ENCODE measurements around the gene NFAM1.

NFAM1 gene

GRCh38 chr22:42333544-42333943 is 98.7 kb downstream of the NFAM1 start (continued):
- TF ChIP-seq ZNF112 (tag by site-specific recombination; IDR thresholded peaks at IDR 0.05) (no peak), PRDM4 (tag by site-specific recombination; IDR thresholded peaks at IDR 0.05) (no peak), ZNF366 (tag by site-specific recombination; conservative IDR thresholded peaks at IDR 0.05) (no peak), ZNF423 (tag by site-specific recombination; IDR thresholded peaks at IDR 0.05) (no peak), OVOL3 (tag by site-specific recombination; IDR thresholded peaks at IDR 0.05) (no peak), KLF16 (tag by site-specific recombination; IDR thresholded peaks at IDR 0.05) (no peak)

- POLR2A ChIA-PET = no interaction called here
- TF ChIP-seq OVOL3 (tag by site-specific recombination; IDR thresholded peaks at IDR 0.05) (no peak), ZNF623 (tag by site-specific recombination; IDR thresholded peaks at IDR 0.05) (peak; percentile 98)
- H3K9me3 ChIP-seq (ENCODE audit: control insufficient read depth, insufficient read depth, low read depth, low read length) = no peaks in the 10 kb centered on the region
- no peaks in the 10 kb centered on the region for H3K36me3 ChIP-seq (ENCODE audit: control insufficient read depth in 2 of 2, insufficient read depth in 1 of 2, low read length in 2 of 2)
- H3K4me1 ChIP-seq (ENCODE audit: control insufficient read depth, insufficient read depth, low read length) = no peaks in the 10 kb centered on the region
- H3K27ac ChIP-seq (ENCODE audit: extremely low read depth, low read depth, low read length) = no peak overlapping the region
- CTCF ChIA-PET = no interaction called here
- no peak overlapping the region for H3K4me3 ChIP-seq (ENCODE audit: low read depth, low read length)
Observed at GRCh38 chr22:42332089-42332488, 100.1 kb downstream of the NFAM1 start.

GRCh38 chr22:42331014-42331413 is 101.2 kb downstream of the NFAM1 start:
- H3K36me3 ChIP-seq (ENCODE audit: control insufficient read depth in 2 of 2, insufficient read depth in 1 of 2, low read length in 2 of 2) = no peaks in the 10 kb centered on the region
- H3K4me3 ChIP-seq (ENCODE audit: low read depth, low read length) = no peak overlapping the region
- no peaks in the 10 kb centered on the region for H3K4me1 ChIP-seq (ENCODE audit: control insufficient read depth, insufficient read depth, low read length)
- ChIA-PET POLR2A (no interaction called here), CTCF (interaction anchor here (0.9 kb wide), 1 partner anchor 27 kb away, joined by 5 read pairs; no protein-coding TSS in a partner anchor)
- no peaks in the 10 kb centered on the region for H3K9me3 ChIP-seq (ENCODE audit: control insufficient read depth, insufficient read depth, low read depth, low read length)
- no peak overlapping the region for H3K27ac ChIP-seq (ENCODE audit: extremely low read depth, low read depth, low read length)
- no peak for TF ChIP-seq ZNF302 (tag by site-specific recombination; IDR thresholded peaks at IDR 0.05; ENCODE audit: low read depth)
- no peak for TF ChIP-seq ZNF600 (tag by site-specific recombination; IDR thresholded peaks at IDR 0.05)
- peak; percentile 23; the same call in 1 of the 2 replicates for TF ChIP-seq ZBTB8A (tag by site-specific recombination; IDR thresholded peaks at IDR 0.05)
- no peak for TF ChIP-seq ZSCAN4 (tag by site-specific recombination; IDR thresholded peaks at IDR 0.05)
- TF ChIP-seq ZNF639 (tag by site-specific recombination; IDR thresholded peaks at IDR 0.05) = no peak
- no peak for TF ChIP-seq EGR2 (tag by site-specific recombination; IDR thresholded peaks at IDR 0.05; ENCODE audit: low read depth)
- TF ChIP-seq OSR2 (tag by site-specific recombination; IDR thresholded peaks at IDR 0.05) = peak; percentile 41; the same call in 1 of the 2 replicates
- no peak for TF ChIP-seq ZNF366 (tag by site-specific recombination; conservative IDR thresholded peaks at IDR 0.05)
- TF ChIP-seq ZNF48 (tag by site-specific recombination; IDR thresholded peaks at IDR 0.05) = no peak
- TF ChIP-seq WT1 (tag by site-specific recombination; IDR thresholded peaks at IDR 0.05) = 0 out of 2 replicates have a peak, but pooled peaks have one; percentile 24
- 0 out of 2 replicates have a peak, but pooled peaks have one; percentile 28 for TF ChIP-seq SP7 (tag by site-specific recombination; IDR thresholded peaks at IDR 0.05)
- TF ChIP-seq ZNF404 (tag by site-specific recombination; IDR thresholded peaks at IDR 0.05) = no peak
- peak; percentile 89 for TF ChIP-seq KLF17 (tag by site-specific recombination; IDR thresholded peaks at IDR 0.05)
- TF ChIP-seq KLF1 (tag by site-specific recombination; IDR thresholded peaks at IDR 0.05) = peak; percentile 22; the same call in 1 of the 2 replicates
- TF ChIP-seq KLF9 (tag by site-specific recombination; IDR thresholded peaks at IDR 0.05; ENCODE audit: low read depth) = no peak
- TF ChIP-seq ZIC2 (tag by site-specific recombination; IDR thresholded peaks at IDR 0.05) = 0 out of 2 replicates have a peak, but pooled peaks have one; percentile 27

Data from HEK293 (cell line).